SHP77 treated with DMSO at 0.1 percent for 48 hours (cell line): ENCODE data around the gene WNT9A.
"Not testable (repeated sequence)": the region's sequence is repeated elsewhere in the genome, so short reads cannot be mapped to it uniquely, and the experiment has no call there.

Experiments
- DNase-seq: peaks from one replicate; lab custom pipeline; 2025; lab: John Stamatoyannopoulos, UW

WNT9A gene

DNA sequence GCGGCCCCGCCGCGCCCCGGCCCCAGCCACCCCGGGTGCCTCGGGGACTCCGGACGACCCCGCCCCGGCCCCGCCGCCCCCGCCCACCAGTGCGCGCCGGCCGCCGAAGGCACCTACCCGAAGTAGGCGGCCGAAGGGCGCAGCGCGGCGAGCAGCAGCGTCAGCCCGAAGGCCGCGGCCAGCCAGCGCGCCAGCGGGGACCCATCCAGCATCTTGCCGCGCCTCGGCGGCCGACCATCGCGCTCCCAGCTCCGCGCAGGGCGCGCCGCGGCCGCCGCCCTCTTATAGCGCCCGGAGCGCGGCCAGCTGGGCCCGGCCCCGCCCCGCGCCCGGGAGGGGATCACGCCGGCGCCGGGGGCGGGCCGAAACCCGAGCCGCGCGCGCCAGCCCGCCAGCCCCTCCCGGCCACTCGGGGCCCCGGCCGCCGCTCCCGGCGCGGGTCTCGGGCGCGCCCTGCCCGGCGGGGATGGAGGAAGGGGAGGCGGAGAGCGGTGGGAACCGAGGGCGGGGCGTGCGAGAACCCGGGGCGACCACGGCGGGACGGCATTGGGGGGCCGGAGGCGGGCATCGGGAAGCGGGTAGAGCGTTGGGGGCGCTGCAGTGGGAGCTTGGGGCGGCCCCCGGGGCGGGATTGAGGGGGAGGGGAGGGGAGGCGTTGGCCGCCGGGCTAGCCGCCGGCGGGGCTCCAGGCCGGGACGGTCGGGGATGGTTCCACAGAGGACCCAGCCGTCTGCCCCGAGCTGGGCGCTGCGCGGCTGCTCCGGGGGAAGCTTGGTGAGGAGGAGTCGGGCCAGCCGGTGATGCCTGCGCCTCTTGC lies at the start of gene WNT9A:
Gene WNT9A (minus strand): TSS at position 257 of the 817 bp plus-strand sequence. CDS start 45 bp downstream, at position 212.
- no peak for DNase-seq

- DNase-seq = no peak
These were observed 48.6 kb upstream of the WNT9A start for GRCh38 chr1:227996187-227996950.

- no peak for DNase-seq
These were observed 47.0 kb upstream of the WNT9A start for GRCh38 chr1:227994632-227995300.

DNA sequence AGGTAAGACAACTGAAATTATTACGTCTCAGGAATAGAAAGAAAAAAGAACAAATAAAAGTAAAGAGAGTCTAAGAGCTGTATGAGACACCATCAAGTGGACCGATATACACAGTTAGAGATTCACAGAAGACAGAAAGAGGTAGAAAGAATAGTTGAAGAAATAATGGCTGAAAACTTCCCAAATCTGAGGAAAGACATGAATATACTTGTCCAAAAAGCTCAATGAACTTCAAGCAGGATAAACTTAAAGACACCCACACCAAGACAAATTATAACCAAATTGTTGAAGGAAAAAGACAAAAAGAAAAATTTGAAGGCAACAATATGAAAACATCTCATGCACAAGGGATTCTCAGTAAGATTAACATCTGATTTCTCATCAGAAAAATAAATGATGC lies 39.4 kb upstream of the WNT9A start:
- no peak for DNase-seq

- not testable (repeated sequence) for DNase-seq
These were observed 28.0 kb upstream of the WNT9A start for GRCh38 chr1:227975583-227976283.

DNA sequence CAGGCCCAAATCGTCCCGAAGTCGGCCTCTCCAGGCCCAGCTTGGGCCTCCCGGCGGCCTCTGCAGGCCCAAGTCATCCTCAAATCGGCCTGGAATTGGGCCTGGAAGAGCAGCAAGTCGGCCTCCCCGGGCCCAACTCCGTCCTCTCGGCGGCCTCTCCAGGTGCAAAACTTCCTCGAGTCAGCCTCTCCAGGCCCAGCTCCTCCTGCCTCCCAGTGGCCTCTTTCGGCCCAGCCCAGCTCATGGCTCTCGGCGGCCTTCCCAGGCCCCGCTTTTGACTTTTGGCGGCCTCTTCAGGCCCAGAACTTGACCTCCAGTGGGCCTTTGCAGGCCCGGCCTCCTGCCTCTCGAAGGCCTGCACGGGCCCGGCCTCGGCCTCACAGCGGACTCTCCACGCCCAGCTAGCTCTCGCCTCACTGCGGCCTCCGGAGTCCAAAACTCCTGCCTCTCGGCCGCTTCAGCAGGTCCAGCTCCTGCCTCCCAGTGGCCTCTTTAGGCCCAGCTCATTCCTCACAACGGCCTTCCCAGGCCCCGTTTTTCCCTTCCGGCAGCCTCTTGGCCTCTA lies 26.1 kb upstream of the WNT9A start:
- not testable (repeated sequence) for DNase-seq

DNA sequence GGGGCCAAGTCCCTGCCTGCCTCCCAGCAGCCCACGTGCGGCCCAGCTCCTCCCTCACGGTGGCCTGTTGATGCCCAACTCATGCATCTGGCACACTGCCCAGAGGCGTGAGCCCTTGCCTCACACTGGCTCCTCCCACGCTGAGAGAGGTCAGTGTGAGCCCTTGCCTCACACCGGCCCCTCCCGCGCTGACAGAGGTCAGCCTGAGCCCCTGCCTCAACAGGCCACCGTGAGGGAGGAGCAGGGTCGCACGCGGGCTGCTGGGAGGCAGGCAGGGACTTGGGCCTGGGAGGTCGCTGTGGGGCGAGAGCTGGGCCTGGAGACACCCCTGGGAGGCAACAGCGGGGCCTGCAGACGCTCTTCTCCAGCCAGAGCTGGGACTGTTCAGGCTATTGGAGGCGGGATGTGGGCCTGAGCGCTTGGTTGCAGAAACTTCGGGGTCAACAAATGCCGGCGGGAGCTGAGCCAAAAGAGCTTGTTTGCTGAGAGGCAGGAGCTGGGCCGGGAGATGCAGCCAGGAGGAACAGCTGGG lies 25.2 kb upstream of the WNT9A start:
- DNase-seq = not testable (repeated sequence)

- DNase-seq = not testable (repeated sequence)
These were observed 24.5 kb upstream of the WNT9A start for GRCh38 chr1:227972283-227972679.

- not testable (repeated sequence) for DNase-seq
These were observed 24.0 kb upstream of the WNT9A start for GRCh38 chr1:227971643-227972282.

DNA sequence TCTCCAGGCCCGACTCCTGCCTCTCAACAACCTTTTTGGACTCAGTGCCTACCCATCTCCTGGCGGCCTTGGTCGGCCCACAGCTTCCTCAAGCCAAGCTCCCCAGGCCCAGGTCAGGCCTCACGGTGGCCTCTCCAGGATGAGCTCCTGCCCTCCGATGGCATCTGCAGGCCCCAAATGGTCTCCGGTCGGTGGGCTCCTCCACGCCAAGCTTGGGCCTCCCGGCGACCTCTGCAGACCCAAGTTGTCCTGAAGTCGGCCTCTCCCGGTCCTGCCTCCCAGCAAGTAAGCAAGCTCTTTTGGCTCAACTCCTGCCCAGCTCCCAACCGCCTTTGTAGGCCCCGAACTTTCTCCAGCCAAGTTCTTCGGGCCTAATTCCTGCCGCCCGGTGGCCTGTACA lies 23.5 kb upstream of the WNT9A start:
- not testable (repeated sequence) for DNase-seq

- DNase-seq = not testable (repeated sequence)
These were observed 22.6 kb upstream of the WNT9A start for GRCh38 chr1:227970076-227970995.

DNA sequence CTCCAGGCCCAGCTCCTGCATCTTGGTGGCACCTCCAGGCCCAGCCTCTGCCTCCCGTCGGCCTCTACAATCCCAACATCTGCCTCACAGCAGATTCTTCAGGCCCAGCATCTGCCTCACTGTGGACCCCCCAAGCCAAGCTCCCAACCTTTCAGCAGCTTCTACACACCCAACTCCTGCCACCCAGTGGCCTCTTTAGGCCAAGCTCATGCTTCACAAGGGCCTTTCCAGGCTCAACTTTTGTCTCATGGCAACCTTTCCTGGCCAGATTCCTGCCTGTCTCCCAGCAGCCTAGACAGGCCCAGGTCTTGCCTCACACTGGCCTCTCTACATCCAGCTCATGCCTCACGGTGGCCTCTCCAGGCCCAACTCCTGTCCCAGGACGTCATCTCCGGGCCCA lies 20.1 kb upstream of the WNT9A start:
- not testable (repeated sequence) for DNase-seq

DNA sequence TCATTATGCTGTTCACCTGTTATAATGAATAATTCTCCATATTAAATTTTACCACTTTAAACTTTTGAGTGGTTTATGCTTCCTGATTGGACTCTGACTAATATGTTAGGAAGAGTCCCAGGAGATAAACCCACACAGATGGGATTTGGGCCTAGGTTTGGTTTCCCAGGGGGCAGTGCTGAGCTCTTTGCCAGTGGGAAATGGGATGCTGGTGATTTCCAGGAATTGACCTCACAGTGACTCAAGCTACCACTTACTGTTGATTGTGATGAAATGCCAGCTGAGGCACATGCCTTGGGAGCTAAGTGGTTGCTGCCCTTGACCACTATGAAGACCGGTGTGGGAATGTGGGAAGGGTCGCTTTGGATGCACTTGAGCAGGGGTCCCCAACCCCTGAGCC lies 19.0 kb upstream of the WNT9A start:
- not testable (repeated sequence) for DNase-seq

DNA sequence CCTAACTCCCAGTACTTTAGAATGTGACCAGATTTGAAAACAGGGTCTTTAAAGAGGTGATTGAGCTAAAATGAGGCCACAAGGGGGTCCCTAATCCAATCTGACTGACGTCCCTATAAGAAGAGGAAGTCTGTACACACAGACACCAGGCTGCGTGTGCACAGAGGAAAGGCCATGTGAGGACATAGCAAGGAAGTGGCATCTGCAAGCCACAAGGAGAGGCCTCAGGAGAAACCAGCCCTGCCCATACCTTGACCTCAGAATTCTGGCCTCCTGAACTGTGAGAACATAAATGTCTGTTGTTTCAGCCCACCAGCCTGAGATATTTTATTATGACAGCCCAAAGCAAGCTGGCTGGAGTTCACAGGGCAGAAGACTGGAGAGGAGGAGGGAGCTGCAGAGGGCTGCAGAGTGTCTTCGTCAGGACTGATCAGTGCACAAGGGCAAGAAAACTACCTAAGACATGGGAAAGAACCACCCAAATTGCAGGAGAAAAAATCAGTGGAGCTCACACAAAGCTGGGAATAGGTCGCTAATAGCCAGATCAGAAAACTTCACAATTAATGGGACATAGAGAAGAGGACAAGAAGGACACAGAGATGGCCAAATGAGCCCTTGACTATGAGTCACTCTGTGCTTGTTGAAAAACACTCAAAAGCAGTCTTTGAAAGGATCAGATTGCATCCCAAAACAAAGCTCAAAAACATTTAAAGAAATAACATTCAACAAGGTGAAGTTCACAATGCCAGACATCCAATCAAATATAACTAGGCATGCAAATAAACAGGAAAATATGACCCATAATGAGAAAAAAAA lies 14.1 kb upstream of the WNT9A start:
- DNase-seq = no peak

DNA sequence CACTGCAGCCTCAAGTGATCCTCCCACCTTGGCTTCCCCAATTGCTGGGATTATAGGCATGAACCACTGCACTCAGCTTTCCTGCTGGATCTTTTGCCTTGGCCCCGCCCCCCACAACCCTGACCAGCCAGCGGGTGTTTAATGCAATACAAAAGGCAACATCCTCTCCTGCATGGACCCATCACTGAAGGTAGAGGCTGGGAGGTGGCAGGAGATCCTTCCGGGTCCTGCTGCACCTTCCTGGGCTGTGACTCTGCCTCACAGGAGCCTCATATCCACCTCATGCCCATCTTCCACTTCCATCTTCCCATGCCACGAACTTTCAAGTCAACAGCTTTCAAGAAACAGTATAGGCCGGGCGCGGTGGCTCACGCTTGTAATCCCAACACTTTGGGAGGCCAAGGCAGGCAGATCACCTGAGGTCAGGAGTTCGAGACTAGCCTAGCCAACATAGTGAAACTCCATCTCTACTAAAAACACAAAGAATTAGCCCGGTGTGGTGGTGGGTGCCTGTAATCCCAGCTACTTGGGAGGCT lies 11.7 kb upstream of the WNT9A start:
- DNase-seq = no peak

GRCh38 chr1:227958617-227959324 lies 11.0 kb upstream of the WNT9A start:
- no peak for DNase-seq

DNA sequence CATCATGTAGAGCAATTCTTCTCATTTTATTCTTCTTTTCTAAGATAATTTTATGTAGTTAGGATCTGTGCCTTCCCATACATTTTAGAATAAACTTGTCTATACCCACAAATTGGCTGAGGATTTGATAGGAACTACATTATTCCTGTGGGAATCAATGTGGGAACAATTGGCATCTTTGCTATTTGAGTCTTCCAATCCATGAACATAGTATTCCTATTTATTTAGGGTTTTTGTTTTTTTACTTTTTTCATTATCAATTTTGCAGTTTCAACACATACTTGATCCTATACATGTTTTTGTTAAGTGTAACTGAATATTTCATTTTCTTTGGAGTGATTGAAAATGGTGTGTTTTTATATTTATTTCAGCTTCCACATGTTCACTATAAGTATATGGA lies 8.1 kb upstream of the WNT9A start:
- no peak for DNase-seq
